Esophagus squamous epithelium (tissue), 4 donors: ENCODE results near the gene ZSCAN16.

Experiments
- CTCF ChIP-seq, 6 experiments: fragments of 450-650 bp in 4 of 6; fragments of 200-600 bp in 2 of 6; sonication (generic) in 2 of 6; IDR thresholded peaks; one replicate each; pipeline ENCODE4 v1.5.1; 2016 to 2019; ENCODE audit warnings: antibody characterized with exemption in 6 of 6, mild to moderate bottlenecking in 4 of 6, moderate library complexity in 4 of 6
- POLR2A ChIP-seq, 4 donors: fragments of 450-650 bp; IDR thresholded peaks; one replicate each; pipeline ENCODE4 v1.6.1; 2017; ENCODE audit warnings: antibody characterized with exemption in 4 of 4, mild to moderate bottlenecking in 4 of 4, moderate library complexity in 3 of 4

DNA sequence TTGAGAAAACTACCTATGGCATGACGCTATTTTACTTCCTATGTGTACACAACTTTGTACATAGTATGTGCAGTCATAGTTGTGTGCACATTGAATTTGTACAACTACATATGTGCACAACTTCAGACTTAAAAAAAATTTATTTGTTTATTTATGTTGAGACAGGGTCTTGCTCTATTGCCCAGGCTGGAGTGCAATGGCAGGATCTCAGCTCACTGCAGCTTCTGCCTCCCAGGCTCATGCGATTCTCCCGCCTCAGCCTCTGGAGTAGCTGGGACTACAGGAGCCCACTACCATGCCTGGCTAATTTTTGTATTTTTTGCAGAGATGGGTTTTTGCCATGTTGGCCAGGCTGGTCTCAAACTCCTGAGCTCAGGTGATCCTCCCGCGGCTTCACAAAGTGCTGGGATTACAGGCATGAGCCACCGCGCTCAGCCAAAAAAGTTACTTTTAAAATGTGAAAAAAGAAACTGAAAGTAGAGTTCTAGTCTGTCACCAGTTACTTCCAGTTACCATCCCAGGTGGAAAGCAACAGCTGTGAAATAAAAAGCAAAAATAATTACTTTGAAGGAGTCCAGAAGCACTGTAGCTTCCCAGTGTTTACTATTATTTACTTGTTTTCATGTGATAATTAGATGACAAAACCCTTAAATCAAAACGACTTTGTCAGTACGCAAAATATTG lies 15.6 kb downstream of the ZSCAN16 start:
- TF ChIP-seq CTCF (IDR thresholded peaks at IDR 0.05) (no peak), POLR2A (IDR thresholded peaks at IDR 0.05) (no peak)
